ENCODE data around the gene SND1.
A peak's percentile ranks its signal among the peaks of the same experiment; 100 is the strongest.

The SND1 gene

GRCh38 chr7:127732306-127732705 is 80.3 kb downstream of the SND1 start:
- ATAC-seq: no peak

- no peak for ATAC-seq
These were observed 82.0 kb downstream of the SND1 start for GRCh38 chr7:127733986-127734385.

DNA sequence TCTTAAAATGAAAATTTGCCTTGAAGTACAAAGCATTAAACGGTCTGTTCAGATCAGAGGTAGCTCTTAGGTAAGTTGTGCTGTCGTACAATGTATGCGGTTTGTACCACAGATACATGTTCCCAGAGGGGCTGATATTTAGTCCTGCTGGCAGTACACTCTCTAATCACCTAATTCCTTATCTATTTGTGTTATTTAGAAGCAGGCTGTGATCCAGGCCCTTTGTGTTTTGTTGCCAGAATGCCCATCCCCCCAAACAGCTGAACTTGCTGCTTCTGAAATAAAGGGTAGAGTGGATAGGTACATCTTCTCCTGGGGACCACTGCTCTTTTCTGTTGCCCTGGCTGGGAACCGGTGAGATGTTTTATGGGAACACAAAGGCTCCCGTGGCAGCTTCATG is 84.5 kb downstream of the SND1 start:
- ATAC-seq: no peak

GRCh38 chr7:127738859-127739258 is 86.9 kb downstream of the SND1 start:
- ATAC-seq: no peak

DNA sequence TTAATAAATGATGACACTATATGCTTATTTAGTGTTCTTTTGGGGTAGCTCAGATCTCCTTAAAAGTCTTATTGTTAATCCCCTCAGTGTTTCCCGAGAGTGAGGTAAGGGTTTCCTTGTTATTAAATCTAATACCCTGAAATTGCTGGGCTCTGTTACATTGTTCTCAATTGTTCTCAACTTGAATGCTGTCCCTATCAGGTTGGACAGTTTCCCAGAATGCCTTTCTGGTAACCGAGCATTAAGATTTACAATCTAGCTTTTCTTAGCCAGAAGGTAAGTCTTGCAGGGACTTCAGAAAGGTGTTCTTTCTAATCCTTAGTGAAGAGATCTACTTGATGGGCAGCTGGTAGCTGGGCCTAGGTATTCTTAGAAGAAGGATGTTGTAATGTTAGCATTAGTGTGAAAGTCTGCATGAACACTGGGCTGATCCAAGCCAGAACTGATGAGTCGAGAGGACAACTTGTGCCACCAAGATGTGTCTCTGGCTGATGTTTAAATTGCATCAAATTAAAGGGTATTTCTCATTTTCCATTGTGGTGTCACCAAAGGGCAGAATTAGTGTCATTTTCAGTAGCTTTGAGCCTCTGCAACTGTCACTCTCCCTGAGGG is 89.9 kb downstream of the SND1 start:
- ATAC-seq: no peak

DNA sequence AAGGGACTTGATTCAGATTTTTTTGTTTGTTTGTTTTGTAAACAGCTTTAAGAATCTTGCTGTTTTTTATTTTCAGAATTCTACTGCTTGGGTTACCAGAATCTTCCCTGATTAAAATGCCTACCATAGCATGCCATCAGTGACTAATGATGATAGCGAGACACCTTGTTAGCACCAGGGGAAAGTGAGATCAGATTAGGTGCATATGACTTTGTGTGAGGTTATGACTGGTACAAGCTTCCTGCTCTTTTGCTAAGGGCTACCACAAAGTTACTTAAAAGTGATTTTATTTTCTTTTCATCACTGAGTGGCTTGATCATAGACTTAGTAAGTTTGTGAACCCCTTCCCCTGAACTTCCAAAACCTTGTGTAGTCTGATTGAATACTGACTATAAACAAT is 93.5 kb downstream of the SND1 start:
- peak; percentile 92 to 97 for ATAC-seq

- ATAC-seq: no peak
These were observed 99.1 kb downstream of the SND1 start for GRCh38 chr7:127751062-127751461.

- no peak for ATAC-seq
These were observed 99.8 kb downstream of the SND1 start for GRCh38 chr7:127751490-127752448.

GRCh38 chr7:127752829-127753228 is 100.8 kb downstream of the SND1 start:
- no peak for ATAC-seq

DNA sequence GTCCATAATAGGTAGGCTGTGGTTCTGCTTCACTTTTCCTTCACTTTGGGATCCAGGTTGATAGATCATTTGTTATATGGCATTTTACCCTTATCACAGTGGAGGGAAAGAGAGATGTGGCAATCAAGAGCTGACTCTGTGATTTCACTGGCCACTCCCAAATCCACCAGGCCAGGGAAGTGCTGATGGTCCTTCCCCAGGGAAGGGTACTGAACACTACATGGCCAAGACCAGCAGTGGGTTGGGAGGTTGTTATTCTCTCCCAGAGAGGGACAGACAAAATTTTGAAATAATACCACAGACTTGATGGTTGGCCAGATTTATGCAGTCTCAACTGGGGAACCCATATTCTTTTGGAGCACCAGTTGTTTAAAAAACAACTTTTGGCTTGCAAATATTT is 102.5 kb downstream of the SND1 start:
- ATAC-seq: no peak

- ATAC-seq: no peak
These were observed 103.5 kb downstream of the SND1 start for GRCh38 chr7:127755521-127755920.

GRCh38 chr7:127755965-127756364 is 104.0 kb downstream of the SND1 start:
- ATAC-seq: no peak

- no peak for ATAC-seq
These were observed 106.1 kb downstream of the SND1 start for GRCh38 chr7:127758105-127758504.

- ATAC-seq: no peak
These were observed 106.9 kb downstream of the SND1 start for GRCh38 chr7:127758845-127759244.

DNA sequence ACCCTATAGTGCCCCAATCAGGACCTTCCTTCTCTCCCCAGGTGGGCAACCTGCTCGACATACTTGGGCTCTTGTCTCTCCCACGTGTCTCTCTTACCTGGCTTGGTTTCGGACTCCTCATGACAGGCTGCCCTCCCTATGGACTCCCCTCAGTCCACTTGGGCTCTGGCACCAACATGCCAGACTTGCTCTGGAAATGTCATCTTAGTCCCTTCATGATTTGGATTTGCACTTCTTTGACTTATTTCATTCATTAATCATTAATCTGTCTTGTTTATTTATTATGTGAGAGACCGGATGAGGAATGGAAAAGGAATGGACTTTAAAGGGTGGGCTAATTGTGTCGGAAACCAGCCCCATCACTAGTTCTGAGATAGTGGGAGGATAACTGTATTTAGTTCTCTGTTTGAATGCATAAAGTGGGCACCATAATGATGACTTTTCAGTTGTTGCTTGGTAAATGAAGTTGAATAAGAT is 108.0 kb downstream of the SND1 start:
- ATAC-seq: no peak

DNA sequence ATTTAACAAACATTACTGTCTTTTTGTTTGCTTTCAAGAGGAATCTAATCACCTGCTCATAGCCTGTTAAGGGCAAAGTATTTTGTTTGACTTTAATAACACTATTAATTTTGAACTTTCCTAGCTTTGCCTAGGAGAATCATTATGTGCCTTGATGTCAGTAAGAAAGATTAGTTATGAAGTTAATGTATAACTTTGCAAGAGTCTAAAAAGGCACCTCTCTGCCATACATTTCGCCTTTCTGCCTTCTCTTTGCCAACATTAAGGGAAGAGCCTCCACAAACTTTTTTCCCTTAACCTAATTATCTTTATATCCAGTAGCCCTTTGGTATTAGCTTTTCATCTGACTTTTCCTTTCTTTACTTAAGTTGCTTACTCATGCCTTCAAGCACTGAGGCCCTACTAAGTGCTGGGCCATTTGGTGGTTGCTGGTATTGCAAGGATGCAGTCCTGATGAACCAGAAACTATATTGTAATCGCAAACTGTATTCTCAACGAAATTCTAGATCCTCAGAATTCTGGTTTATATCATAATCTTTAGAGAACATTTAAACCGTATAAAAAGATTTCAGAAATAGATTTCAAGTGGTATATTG is 108.5 kb downstream of the SND1 start:
- ATAC-seq: no peak

GRCh38 chr7:127761196-127761595 is 109.2 kb downstream of the SND1 start:
- ATAC-seq: no peak

- no peak for ATAC-seq
These were observed 112.7 kb downstream of the SND1 start for GRCh38 chr7:127764681-127765080.

DNA sequence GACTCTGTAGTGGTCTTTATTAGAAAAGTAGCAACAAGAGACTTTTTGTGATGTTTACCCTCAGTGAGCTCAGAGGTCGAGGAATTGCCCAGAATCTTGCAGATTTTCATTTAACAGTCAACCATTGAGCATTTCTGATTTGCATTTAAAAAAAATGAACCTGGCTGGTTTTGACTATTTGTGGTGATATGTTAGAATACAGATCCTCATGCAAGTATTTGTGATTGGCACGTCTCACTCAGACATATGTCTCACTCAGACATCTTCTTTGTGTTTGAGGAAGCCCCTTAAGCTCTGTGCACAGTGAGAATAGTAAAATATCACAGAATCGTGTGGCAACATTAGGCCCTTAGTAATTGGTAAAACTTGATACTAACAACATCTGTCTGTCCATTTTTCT is 113.2 kb downstream of the SND1 start:
- no peak for ATAC-seq

GRCh38 chr7:127766831-127767459 is 115.0 kb downstream of the SND1 start:
- ATAC-seq: no peak

DNA sequence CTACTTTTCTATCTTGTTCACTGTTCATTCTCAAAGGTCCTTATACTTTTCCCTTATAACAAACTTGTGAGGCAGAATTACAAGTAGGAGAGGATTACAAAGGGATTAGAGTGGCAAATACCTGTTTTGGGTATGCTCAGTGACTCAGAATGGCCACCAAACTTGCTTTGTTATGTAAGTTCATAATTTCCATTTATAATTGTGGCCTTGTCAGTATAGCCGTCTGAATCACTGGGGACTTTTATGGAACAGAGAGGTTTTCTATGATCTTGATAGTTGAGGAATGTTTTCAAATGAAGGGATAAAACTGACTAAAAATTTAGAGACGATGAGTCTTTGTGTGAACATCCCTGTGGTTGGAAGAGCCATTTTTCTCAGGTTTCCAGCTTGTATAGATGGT is 116.2 kb downstream of the SND1 start:
- no peak for ATAC-seq

DNA sequence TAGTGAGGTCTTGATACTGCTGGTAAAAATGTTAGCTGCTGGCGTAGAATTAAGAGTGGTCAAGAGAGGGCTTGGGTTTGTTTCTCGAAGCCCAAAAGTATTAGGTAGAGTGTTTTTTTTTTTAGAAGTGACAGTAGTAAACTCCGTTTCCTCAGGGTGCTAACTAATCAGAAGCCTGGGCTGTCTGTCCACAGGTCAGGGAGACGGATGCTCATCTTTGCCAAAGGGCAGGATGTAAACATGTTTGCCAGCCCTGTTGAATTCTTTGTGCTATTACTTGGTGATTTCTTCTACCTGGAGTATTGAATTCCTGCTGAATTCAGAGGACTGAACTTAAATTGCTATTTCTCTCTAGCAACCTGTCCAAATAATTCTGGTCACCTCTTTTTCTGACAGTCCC is 117.1 kb downstream of the SND1 start:
- no peak for ATAC-seq

- ATAC-seq: no peak
These were observed 117.9 kb downstream of the SND1 start for GRCh38 chr7:127769696-127770400.
